ENCODE data around the gene ERAP2.

- no peak for TF ChIP-seq POLR2A (IDR thresholded peaks at IDR 0.05)
- TF ChIP-seq, protein P1, sequence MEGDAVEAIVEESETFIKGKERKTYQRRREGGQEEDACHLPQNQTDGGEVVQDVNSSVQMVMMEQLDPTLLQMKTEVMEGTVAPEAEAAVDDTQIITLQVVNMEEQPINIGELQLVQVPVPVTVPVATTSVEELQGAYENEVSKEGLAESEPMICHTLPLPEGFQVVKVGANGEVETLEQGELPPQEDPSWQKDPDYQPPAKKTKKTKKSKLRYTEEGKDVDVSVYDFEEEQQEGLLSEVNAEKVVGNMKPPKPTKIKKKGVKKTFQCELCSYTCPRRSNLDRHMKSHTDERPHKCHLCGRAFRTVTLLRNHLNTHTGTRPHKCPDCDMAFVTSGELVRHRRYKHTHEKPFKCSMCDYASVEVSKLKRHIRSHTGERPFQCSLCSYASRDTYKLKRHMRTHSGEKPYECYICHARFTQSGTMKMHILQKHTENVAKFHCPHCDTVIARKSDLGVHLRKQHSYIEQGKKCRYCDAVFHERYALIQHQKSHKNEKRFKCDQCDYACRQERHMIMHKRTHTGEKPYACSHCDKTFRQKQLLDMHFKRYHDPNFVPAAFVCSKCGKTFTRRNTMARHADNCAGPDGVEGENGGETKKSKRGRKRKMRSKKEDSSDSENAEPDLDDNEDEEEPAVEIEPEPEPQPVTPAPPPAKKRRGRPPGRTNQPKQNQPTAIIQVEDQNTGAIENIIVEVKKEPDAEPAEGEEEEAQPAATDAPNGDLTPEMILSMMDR (IDR thresholded peaks at IDR 0.05), result no peak
Measured at GRCh38 chr5:96963267-96963666, 87.0 kb downstream of the ERAP2 start.
